Measurements from ENCODE around the gene ZC2HC1B. TPM values are rescaled to one million over a fixed set of nuclear protein-coding genes. Genes with fewer than 3 reads are reported as not detected.

Gene ZC2HC1B
- total and polyA plus RNA-seq, 4 donors: not detected

GRCh38 chr6:143896126-143896860 lies 32.0 kb downstream of the ZC2HC1B start:
- Histone ChIP-seq H3K27me3 (ENCODE audit: control insufficient read depth in 4 of 4, insufficient read depth in 4 of 4, low read length in 3 of 4) (no peaks in the 10 kb centered on the region), H3K4me3 (ENCODE audit: low read depth in 1 of 3, low read length in 3 of 3) (no peak overlapping the region), H3K9me3 (ENCODE audit: control insufficient read depth in 4 of 4, low read length in 3 of 4) (no peaks in the 10 kb centered on the region), H3K4me1 (ENCODE audit: control insufficient read depth in 4 of 4, insufficient read depth in 4 of 4, low read length in 3 of 4) (no peaks in the 10 kb centered on the region), H3K36me3 (ENCODE audit: control insufficient read depth in 4 of 4, insufficient read depth in 3 of 4, low read depth in 1 of 4, low read length in 3 of 4) (no peaks in the 10 kb centered on the region), H3K27ac (ENCODE audit: low read depth in 1 of 2, low read length in 2 of 2) (no peak overlapping the region), H3K9ac (ENCODE audit: low read depth in 1 of 2, low read length in 2 of 2) (no peak overlapping the region)
- TF ChIP-seq EGR1 (IDR thresholded peaks at IDR 0.05; ENCODE audit: low read depth in 2 of 2) (no peak), SP1 (IDR thresholded peaks at IDR 0.05) (no peak), JUND (IDR thresholded peaks at IDR 0.05) (no peak), NR2F2 (IDR thresholded peaks at IDR 0.05) (no peak), TAF1 (conservative IDR thresholded peaks at IDR 0.05) (no peak), YY1 (IDR thresholded peaks at IDR 0.05) (no peak), HNF4G (IDR thresholded peaks at IDR 0.05) (no peak), RXRA (IDR thresholded peaks at IDR 0.05) (no peak), RAD21 (IDR thresholded peaks at IDR 0.05) (no peak), MAX (IDR thresholded peaks at IDR 0.05) (no peak), GABPA (IDR thresholded peaks at IDR 0.05 in 1 of 2, conservative IDR thresholded peaks at IDR 0.05 in 1 of 2) (no peak), ATF3 (IDR thresholded peaks at IDR 0.05) (no peak), ZBTB33 (IDR thresholded peaks at IDR 0.05) (no peak), FOXA1 (IDR thresholded peaks at IDR 0.05) (no peak), CTCF (IDR thresholded peaks at IDR 0.05; ENCODE audit: low read depth, low read length, missing input control) (no peak), HNF4A (conservative IDR thresholded peaks at IDR 0.05) (no peak), FOXA2 (IDR thresholded peaks at IDR 0.05) (no peak), REST (IDR thresholded peaks at IDR 0.05) (no peak)
- WGBS: 83% methylated on average over 3 of the region's 3 CpGs
- no peak for DNase-seq (ENCODE audit: low spot score)

Data from liver (tissue), 9 donors.